Measurements from ENCODE around the gene SLC35F6.

DNA sequence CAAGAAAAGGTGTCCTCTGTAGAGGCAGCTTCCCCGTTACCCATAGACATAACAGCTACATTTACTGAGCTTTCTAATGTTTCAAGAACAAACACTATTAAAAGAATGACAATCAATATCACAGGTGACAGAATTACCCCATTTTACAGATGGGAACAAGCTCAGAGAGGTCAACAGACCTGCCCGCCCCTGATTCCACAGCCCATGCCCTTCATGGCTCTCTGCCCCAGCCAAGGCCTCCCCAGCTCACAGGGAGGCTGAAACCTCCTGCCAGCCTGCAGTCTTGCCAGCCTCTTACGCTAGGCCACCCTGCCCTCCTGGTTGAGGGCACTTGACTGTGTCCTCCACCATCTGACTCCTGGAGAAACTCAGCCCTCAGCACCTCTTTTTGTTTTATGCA lies 19.1 kb upstream of the SLC35F6 start:
- TF ChIP-seq, protein P1, sequence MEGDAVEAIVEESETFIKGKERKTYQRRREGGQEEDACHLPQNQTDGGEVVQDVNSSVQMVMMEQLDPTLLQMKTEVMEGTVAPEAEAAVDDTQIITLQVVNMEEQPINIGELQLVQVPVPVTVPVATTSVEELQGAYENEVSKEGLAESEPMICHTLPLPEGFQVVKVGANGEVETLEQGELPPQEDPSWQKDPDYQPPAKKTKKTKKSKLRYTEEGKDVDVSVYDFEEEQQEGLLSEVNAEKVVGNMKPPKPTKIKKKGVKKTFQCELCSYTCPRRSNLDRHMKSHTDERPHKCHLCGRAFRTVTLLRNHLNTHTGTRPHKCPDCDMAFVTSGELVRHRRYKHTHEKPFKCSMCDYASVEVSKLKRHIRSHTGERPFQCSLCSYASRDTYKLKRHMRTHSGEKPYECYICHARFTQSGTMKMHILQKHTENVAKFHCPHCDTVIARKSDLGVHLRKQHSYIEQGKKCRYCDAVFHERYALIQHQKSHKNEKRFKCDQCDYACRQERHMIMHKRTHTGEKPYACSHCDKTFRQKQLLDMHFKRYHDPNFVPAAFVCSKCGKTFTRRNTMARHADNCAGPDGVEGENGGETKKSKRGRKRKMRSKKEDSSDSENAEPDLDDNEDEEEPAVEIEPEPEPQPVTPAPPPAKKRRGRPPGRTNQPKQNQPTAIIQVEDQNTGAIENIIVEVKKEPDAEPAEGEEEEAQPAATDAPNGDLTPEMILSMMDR (IDR thresholded peaks at IDR 0.05): no peak
- no peak for TF ChIP-seq POLR2A (IDR thresholded peaks at IDR 0.05)

Data from heart left ventricle (tissue), 13 donors.